ENCODE measurements around the gene GPR157.

DNA sequence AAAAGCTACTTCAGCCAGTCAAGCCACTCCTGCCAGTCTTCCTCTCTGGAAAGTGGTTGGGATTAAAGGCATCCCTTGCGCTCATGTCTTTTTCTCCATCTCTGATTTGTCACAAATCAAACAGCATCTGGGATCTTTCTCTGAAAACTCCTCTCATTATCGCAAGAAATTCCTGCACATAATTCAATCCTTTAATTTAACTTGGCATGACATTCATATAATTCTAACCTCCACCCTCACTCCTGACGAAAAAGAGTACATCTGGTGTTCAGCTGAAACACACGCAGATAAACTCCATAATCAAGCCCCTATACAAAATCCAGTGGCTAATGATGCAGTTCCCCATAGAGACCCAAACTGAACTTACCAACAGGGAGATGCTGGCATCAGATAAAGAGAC is 40.1 kb downstream of the GPR157 start:
- TF ChIP-seq POLR2AphosphoS5 (IDR thresholded peaks at IDR 0.05; ENCODE audit: low read depth) (no peak), EZH2 (IDR thresholded peaks at IDR 0.05; ENCODE audit: low read depth, unreplicated experiment) (no peak), STAT1 (IDR thresholded peaks at IDR 0.05; ENCODE audit: unreplicated experiment) (no peak)
- TF ChIP-seq, protein P1, sequence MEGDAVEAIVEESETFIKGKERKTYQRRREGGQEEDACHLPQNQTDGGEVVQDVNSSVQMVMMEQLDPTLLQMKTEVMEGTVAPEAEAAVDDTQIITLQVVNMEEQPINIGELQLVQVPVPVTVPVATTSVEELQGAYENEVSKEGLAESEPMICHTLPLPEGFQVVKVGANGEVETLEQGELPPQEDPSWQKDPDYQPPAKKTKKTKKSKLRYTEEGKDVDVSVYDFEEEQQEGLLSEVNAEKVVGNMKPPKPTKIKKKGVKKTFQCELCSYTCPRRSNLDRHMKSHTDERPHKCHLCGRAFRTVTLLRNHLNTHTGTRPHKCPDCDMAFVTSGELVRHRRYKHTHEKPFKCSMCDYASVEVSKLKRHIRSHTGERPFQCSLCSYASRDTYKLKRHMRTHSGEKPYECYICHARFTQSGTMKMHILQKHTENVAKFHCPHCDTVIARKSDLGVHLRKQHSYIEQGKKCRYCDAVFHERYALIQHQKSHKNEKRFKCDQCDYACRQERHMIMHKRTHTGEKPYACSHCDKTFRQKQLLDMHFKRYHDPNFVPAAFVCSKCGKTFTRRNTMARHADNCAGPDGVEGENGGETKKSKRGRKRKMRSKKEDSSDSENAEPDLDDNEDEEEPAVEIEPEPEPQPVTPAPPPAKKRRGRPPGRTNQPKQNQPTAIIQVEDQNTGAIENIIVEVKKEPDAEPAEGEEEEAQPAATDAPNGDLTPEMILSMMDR (conservative IDR thresholded peaks at IDR 0.05; ENCODE audit: low read depth in 2 of 2) = no peak
